Neural cell (in vitro differentiated cells): Measurements from ENCODE around the gene LRRC61. TPM values are rescaled to one million over a fixed set of nuclear protein-coding genes. Genes with fewer than 3 reads are reported as not detected.

ENCODE experiments used
- H2AFZ ChIP-seq: fragments of 200-600, 300-800 bp; sonication (generic), shearing (Covaris generic); 2 replicates; pipeline ENCODE4 v1.6.0; 2014; ENCODE audit warnings: low read depth, mild to moderate bottlenecking, antibody characterized with exemption, low read length, moderate library complexity
- H3F3A ChIP-seq: fragments of 200-600 bp; shearing (Covaris generic); 2 replicates; pipeline ENCODE4 v1.6.1; 2016; ENCODE audit warnings: mild to moderate bottlenecking, moderate library complexity, mixed read lengths, antibody characterized with exemption, low read length; ENCODE audit not compliant: insufficient read depth, poor library complexity, severe bottlenecking
- H3K27ac ChIP-seq: fragments of 200-600, 300-800 bp; sonication (generic), shearing (Covaris generic); 2 replicates; pipeline ENCODE4 v1.5.1; 2014; ENCODE audit warnings: mild to moderate bottlenecking, low read length, moderate library complexity
- H3K27me3 ChIP-seq: fragments of 300-800, 200-600 bp; sonication (generic), shearing (Covaris generic); 2 replicates; pipeline ENCODE4 v1.6.0; 2014; ENCODE audit warnings: mild to moderate bottlenecking, low read depth, low read length, moderate library complexity; ENCODE audit not compliant: insufficient read depth
- H3K36me3 ChIP-seq: fragments of 300-800, 200-600 bp; sonication (generic), shearing (Covaris generic); 2 replicates; pipeline ENCODE4 v1.5.1; 2014; ENCODE audit warnings: mild to moderate bottlenecking, antibody characterized with exemption, low read length, moderate library complexity; ENCODE audit not compliant: insufficient read depth
- H3K4me2 ChIP-seq: fragments of 300-800, 200-600 bp; sonication (generic), shearing (Covaris generic); 2 replicates; pipeline ENCODE4 v1.6.0; 2014; ENCODE audit warnings: mild to moderate bottlenecking, low read length
- H3K4me3 ChIP-seq: fragments of 300-800, 200-600 bp; sonication (generic), shearing (Covaris generic); 2 replicates; pipeline ENCODE4 v1.5.1; 2014; ENCODE audit warnings: mild to moderate bottlenecking, low read length, moderate library complexity
- H3K79me2 ChIP-seq: fragments of 200-600 bp; shearing (Covaris generic); replicated peaks from 2 replicates; pipeline ENCODE4 v1.6.0; 2014; ENCODE audit warnings: mild to moderate bottlenecking, low read length, moderate library complexity; ENCODE audit not compliant: insufficient read depth
- H3K9ac ChIP-seq: fragments of 300-800, 200-600 bp; sonication (generic), shearing (Covaris generic); 2 replicates; pipeline ENCODE4 v1.6.1; 2016; ENCODE audit warnings: mild to moderate bottlenecking, low read length, mixed read lengths
- H3K9me2 ChIP-seq: fragments of 200-600 bp; shearing (Covaris generic); 2 replicates; pipeline ENCODE4 v1.6.1; 2016; ENCODE audit warnings: mild to moderate bottlenecking, low read length, mixed read lengths; ENCODE audit not compliant: insufficient read depth
- H3K9me3 ChIP-seq: fragments of 200-600, 300-800 bp; sonication (generic), shearing (Covaris generic); 2 replicates; pipeline ENCODE4 v1.6.1; 2016; ENCODE audit warnings: mild to moderate bottlenecking, mixed run types, low read length, moderate library complexity, mixed read lengths
- H4K20me1 ChIP-seq: fragments of 200-600 bp; shearing (Covaris generic); 2 replicates; pipeline ENCODE4 v1.6.1; 2016; ENCODE audit warnings: mild to moderate bottlenecking, mixed run types; ENCODE audit not compliant: insufficient read depth
- EP300 ChIP-seq: fragments of 450-650 bp; conservative IDR thresholded peaks from 2 replicates; pipeline ENCODE4 v1.6.1; 2014; ENCODE audit warnings: antibody characterized with exemption, mild to moderate bottlenecking, moderate library complexity; ENCODE audit not compliant: poor library complexity, severe bottlenecking
- EZH2 ChIP-seq: fragments of 200-600, 300-800 bp; shearing (Covaris generic), sonication (generic); IDR thresholded peaks from 2 replicates; pipeline ENCODE4 v1.6.1; 2014; ENCODE audit warnings: antibody characterized with exemption, low read length, borderline replicate concordance, mild to moderate bottlenecking; ENCODE audit not compliant: insufficient read depth, poor library complexity, severe bottlenecking
- MXI1 ChIP-seq: fragments of 450-650 bp; conservative IDR thresholded peaks from 2 replicates; pipeline ENCODE4 v1.6.1; 2014; ENCODE audit warnings: antibody characterized with exemption, mild to moderate bottlenecking; ENCODE audit not compliant: poor library complexity, severe bottlenecking
- POLR2AphosphoS5 ChIP-seq: IDR thresholded peaks from 2 replicates; pipeline ENCODE4 v1.6.1; 2012
- RAD21 ChIP-seq: fragments of 450-650 bp; conservative IDR thresholded peaks from 2 replicates; pipeline ENCODE4 v1.6.1; 2014; ENCODE audit warnings: antibody characterized with exemption, mild to moderate bottlenecking, moderate library complexity
- SMC3 ChIP-seq: fragments of 450-650 bp; conservative IDR thresholded peaks from 2 replicates; pipeline ENCODE4 v1.6.1; 2014; ENCODE audit warnings: antibody characterized with exemption, mild to moderate bottlenecking, moderate library complexity; ENCODE audit not compliant: poor library complexity
- TAF1 ChIP-seq: IDR thresholded peaks from 2 replicates; pipeline ENCODE4 v1.6.1; 2012; ENCODE audit warnings: low read depth
- polyA plus RNA-seq: library from polyadenylated mRNA; depleted of rRNA; stranded (reverse); fragments of >200 nt; gene quantifications from 2 replicates; pipeline ENCODE4 v1.2.3, GENCODE V29; 2014
- TF ChIP-seq, protein P1 (sequence below): fragments of 450-650 bp; IDR thresholded peaks from 2 replicates; pipeline ENCODE4 v1.5.1; 2014; ENCODE audit warnings: antibody characterized with exemption, mild to moderate bottlenecking, moderate library complexity; ENCODE audit not compliant: poor library complexity, severe bottlenecking
- TF ChIP-seq, protein P2 (sequence below): IDR thresholded peaks from 2 replicates; pipeline ENCODE4 v1.6.1; 2012; ENCODE audit warnings: borderline replicate concordance

The LRRC61 gene
- polyA plus RNA-seq, 1 donor from 2014 or later: 5.0 TPM

DNA sequence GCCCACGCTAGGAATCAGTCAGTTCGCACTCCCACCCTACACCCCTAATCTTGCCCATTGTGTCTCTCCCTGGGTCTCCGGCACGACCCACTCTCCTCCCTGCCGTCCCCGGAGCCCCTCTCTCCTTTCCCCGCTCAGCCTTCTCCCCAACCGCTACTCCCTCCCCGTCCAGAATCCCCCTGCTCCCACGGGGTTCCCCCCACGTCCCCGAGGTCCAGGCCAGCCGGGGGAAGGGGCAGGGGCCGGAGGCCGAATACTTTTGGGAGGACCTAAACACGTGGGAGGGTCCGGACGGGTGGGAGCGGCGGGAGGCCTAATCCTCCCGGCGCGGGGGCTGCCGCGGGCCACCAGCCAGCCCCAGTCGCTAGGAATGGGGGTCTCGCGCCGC lies 17.7 kb downstream of the LRRC61 start:
- Histone ChIP-seq H3K9ac (no peak overlapping the region), H2AFZ (no peak overlapping the region), H3K27ac (no peak overlapping the region), H3K4me3 (no peak overlapping the region), H3K36me3 (no peaks in the 10 kb centered on the region), H3K9me3 (no peaks in the 10 kb centered on the region), H3K4me2 (no peak overlapping the region), H3K27me3 (peaks cover 39% of the 10 kb centered on the region), H4K20me1 (no peaks in the 10 kb centered on the region), H3F3A (no peaks in the 10 kb centered on the region), H3K79me2 (no peaks in the 10 kb centered on the region), H3K9me2 (no peaks in the 10 kb centered on the region)
- TF ChIP-seq, protein P1, sequence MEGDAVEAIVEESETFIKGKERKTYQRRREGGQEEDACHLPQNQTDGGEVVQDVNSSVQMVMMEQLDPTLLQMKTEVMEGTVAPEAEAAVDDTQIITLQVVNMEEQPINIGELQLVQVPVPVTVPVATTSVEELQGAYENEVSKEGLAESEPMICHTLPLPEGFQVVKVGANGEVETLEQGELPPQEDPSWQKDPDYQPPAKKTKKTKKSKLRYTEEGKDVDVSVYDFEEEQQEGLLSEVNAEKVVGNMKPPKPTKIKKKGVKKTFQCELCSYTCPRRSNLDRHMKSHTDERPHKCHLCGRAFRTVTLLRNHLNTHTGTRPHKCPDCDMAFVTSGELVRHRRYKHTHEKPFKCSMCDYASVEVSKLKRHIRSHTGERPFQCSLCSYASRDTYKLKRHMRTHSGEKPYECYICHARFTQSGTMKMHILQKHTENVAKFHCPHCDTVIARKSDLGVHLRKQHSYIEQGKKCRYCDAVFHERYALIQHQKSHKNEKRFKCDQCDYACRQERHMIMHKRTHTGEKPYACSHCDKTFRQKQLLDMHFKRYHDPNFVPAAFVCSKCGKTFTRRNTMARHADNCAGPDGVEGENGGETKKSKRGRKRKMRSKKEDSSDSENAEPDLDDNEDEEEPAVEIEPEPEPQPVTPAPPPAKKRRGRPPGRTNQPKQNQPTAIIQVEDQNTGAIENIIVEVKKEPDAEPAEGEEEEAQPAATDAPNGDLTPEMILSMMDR: no peak
- TF ChIP-seq EZH2 (no peak), TAF1 (no peak), RAD21 (no peak), MXI1 (no peak), POLR2AphosphoS5 (no peak), EP300 (no peak), SMC3 (no peak)
- TF ChIP-seq, protein P2, sequence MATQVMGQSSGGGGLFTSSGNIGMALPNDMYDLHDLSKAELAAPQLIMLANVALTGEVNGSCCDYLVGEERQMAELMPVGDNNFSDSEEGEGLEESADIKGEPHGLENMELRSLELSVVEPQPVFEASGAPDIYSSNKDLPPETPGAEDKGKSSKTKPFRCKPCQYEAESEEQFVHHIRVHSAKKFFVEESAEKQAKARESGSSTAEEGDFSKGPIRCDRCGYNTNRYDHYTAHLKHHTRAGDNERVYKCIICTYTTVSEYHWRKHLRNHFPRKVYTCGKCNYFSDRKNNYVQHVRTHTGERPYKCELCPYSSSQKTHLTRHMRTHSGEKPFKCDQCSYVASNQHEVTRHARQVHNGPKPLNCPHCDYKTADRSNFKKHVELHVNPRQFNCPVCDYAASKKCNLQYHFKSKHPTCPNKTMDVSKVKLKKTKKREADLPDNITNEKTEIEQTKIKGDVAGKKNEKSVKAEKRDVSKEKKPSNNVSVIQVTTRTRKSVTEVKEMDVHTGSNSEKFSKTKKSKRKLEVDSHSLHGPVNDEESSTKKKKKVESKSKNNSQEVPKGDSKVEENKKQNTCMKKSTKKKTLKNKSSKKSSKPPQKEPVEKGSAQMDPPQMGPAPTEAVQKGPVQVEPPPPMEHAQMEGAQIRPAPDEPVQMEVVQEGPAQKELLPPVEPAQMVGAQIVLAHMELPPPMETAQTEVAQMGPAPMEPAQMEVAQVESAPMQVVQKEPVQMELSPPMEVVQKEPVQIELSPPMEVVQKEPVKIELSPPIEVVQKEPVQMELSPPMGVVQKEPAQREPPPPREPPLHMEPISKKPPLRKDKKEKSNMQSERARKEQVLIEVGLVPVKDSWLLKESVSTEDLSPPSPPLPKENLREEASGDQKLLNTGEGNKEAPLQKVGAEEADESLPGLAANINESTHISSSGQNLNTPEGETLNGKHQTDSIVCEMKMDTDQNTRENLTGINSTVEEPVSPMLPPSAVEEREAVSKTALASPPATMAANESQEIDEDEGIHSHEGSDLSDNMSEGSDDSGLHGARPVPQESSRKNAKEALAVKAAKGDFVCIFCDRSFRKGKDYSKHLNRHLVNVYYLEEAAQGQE: no peak

DNA sequence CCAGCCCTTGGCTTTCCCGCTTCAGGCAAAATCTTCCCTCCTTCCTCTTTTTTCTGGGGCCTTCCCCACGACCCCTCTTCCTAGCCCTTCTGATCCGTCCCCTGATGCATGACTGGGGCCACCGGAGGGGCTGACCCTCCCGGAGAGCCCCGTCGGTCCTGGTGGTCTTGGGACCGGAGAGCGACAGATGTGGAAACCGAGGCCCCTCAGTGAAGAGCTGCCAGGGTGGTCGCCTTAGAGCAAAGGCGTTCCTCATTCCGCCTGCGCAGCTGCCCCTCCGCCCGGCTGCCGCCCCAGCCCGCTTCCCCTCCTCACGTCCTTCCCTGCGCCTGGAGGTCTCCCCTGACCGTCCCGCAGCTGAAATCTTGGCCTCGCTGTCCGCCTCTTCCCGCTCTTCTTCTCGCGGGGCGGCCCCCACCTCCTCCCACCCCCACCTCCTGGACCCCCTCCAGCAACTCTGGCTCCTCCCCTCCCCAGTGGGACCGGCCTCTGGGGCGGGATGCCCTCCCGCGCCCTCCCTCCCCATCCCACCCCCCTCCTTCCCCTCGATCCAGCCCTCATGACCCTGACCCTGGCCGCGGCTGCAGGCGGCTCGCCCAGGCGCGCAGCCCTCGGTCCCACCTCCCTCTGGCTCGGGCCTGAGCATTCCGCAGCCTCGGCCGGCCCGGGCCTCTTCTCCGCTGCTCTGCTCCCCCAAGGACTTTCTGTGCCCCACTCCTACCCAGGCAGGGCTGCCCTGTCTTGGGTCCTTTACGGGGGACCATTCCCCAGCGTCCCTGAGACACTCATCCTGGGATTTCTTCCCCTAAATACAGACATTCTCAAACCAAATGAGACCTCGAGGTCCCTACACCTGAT lies 18.3 kb downstream of the LRRC61 start, which contains the start of gene RARRES2:
Gene RARRES2 (minus strand): TSS at position 367 of the 858 bp plus-strand sequence. CDS start 1,020 bp downstream, outside the sequence.
- H2AFZ ChIP-seq: no peak within 1 kb of the TSS
- H3K27ac ChIP-seq: no peak within 1 kb of the TSS
- no peaks in the 10 kb centered on the region for H3K79me2 ChIP-seq
- H3F3A ChIP-seq: no peaks in the 10 kb centered on the region
- TF ChIP-seq, protein P2: no peak
- TF ChIP-seq, protein P1: no peak
- TF ChIP-seq POLR2AphosphoS5 (no peak), SMC3 (no peak), EP300 (no peak), EZH2 (no peak)
- H3K9ac ChIP-seq: no peak within 1 kb of the TSS
- no peak within 1 kb of the TSS for H3K4me3 ChIP-seq
- H3K9me3 ChIP-seq: no peaks in the 10 kb centered on the region
- H3K9me2 ChIP-seq: no peaks in the 10 kb centered on the region
- no peaks in the 10 kb centered on the region for H3K36me3 ChIP-seq
- no peaks in the 10 kb centered on the region for H4K20me1 ChIP-seq
- H3K27me3 ChIP-seq: peaks cover 39% of the 10 kb centered on the region
- no peak within 1 kb of the TSS for H3K4me2 ChIP-seq
